HG03558 (cell line): ENCODE results near the gene SRC.

Experiments used
- ATAC-seq: cut with Tn5 transposase; IDR thresholded peaks from one replicate; pipeline ENCODE4 v1.9.1; 2021; ENCODE audit warnings: moderate number of reproducible peaks; ENCODE audit not compliant: unreplicated experiment; ENCODE audit errors: extremely low read depth

The SRC gene

GRCh38 chr20:37378785-37379598, 33.1 kb downstream of the SRC start:
- no peak for ATAC-seq

GRCh38 chr20:37379967-37380828, 34.3 kb downstream of the SRC start:
- no peak for ATAC-seq

- ATAC-seq, result no peak
These were observed 35.1 kb downstream of the SRC start for GRCh38 chr20:37380864-37381579.

- no peak for ATAC-seq
These were observed 35.9 kb downstream of the SRC start for GRCh38 chr20:37381621-37382471.

GRCh38 chr20:37382482-37383120, 36.7 kb downstream of the SRC start:
- ATAC-seq, result no peak

GRCh38 chr20:37383229-37383989, 37.5 kb downstream of the SRC start:
- no peak for ATAC-seq

GRCh38 chr20:37384683-37385174, 38.8 kb downstream of the SRC start:
- ATAC-seq, result no peak

GRCh38 chr20:37385176-37385575, 39.2 kb downstream of the SRC start:
- ATAC-seq, result no peak

- no peak for ATAC-seq
These were observed 39.9 kb downstream of the SRC start for GRCh38 chr20:37385659-37386504.

- ATAC-seq, result no peak
These were observed 40.7 kb downstream of the SRC start for GRCh38 chr20:37386505-37387251.

- ATAC-seq, result no peak
These were observed 41.8 kb downstream of the SRC start for GRCh38 chr20:37387519-37388269.

GRCh38 chr20:37388831-37389230, 42.9 kb downstream of the SRC start:
- ATAC-seq, result no peak

- no peak for ATAC-seq
These were observed 43.4 kb downstream of the SRC start for GRCh38 chr20:37389241-37389747.

GRCh38 chr20:37389844-37390275, 43.9 kb downstream of the SRC start:
- no peak for ATAC-seq

GRCh38 chr20:37390503-37390890, 44.6 kb downstream of the SRC start:
- ATAC-seq, result no peak
